Loucy (cell line): ENCODE data around the gene BRSK2.

Experiments
- H2AFZ ChIP-seq: fragments of 200-600 bp; sonication (generic); 2 replicates; pipeline ENCODE4 v1.6.0; 2016; ENCODE audit warnings: antibody characterized with exemption, mild to moderate bottlenecking, low read length, moderate library complexity
- H3F3A ChIP-seq: fragments of 200-600 bp; 2 replicates; pipeline ENCODE4 v1.6.0; 2016; ENCODE audit warnings: antibody characterized with exemption, low read depth, mild to moderate bottlenecking
- H3K27me3 ChIP-seq: fragments of 200-600 bp; sonication (generic); 2 replicates; pipeline ENCODE4 v1.6.1; 2014; ENCODE audit warnings: low read length, mild to moderate bottlenecking; ENCODE audit not compliant: insufficient read depth, poor library complexity, severe bottlenecking
- H3K36me3 ChIP-seq: fragments of 200-600 bp; sonication (generic); 2 replicates; pipeline ENCODE4 v1.6.1; 2016; ENCODE audit warnings: low read length; ENCODE audit not compliant: insufficient read depth
- H3K4me1 ChIP-seq: fragments of 200-600 bp; sonication (generic); 2 replicates; pipeline ENCODE4 v1.5.1; 2014; ENCODE audit warnings: low read length, mild to moderate bottlenecking; ENCODE audit not compliant: insufficient read depth, poor library complexity, severe bottlenecking
- H3K4me2 ChIP-seq: fragments of 200-600 bp; sonication (generic); 2 replicates; pipeline ENCODE4 v1.6.0; 2014; ENCODE audit warnings: antibody characterized with exemption, low read length, low read depth, mild to moderate bottlenecking; ENCODE audit not compliant: poor library complexity, severe bottlenecking
- H3K4me3 ChIP-seq: fragments of 200-600 bp; sonication (generic); 2 replicates; pipeline ENCODE4 v1.5.1; 2014; ENCODE audit warnings: low read length, mild to moderate bottlenecking, mixed read lengths; ENCODE audit not compliant: poor library complexity, severe bottlenecking
- H3K79me2 ChIP-seq: fragments of 200-600 bp; sonication (generic); 2 replicates; pipeline ENCODE4 v1.6.1; 2014; ENCODE audit warnings: low read length; ENCODE audit not compliant: insufficient read depth
- H3K9ac ChIP-seq: fragments of 200-600 bp; sonication (generic); 2 replicates; pipeline ENCODE4 v1.6.0; 2014; ENCODE audit warnings: mild to moderate bottlenecking, low read depth, low read length, moderate library complexity; ENCODE audit not compliant: poor library complexity, severe bottlenecking
- H3K9me2 ChIP-seq: fragments of 200-600 bp; sonication (generic); replicated peaks from 2 replicates; pipeline ENCODE4 v1.6.1; 2016; ENCODE audit warnings: low read depth, low read length, mixed read lengths
- H3K9me3 ChIP-seq: fragments of 200-600 bp; sonication (generic); 2 replicates; pipeline ENCODE4 v1.6.1; 2014; ENCODE audit warnings: mild to moderate bottlenecking, antibody characterized with exemption, low read length, low read depth; ENCODE audit not compliant: insufficient read depth
- H4K20me1 ChIP-seq: fragments of 200-600 bp; sonication (generic); 2 replicates; pipeline ENCODE4 v1.6.0; 2014; ENCODE audit warnings: antibody characterized with exemption, low read length, mild to moderate bottlenecking; ENCODE audit not compliant: insufficient read depth, poor library complexity, severe bottlenecking
- EZH2phosphoT487 ChIP-seq: fragments of 200-600 bp; IDR thresholded peaks from 2 replicates; pipeline ENCODE4 v1.6.1; 2018; ENCODE audit warnings: antibody characterized with exemption, mild to moderate bottlenecking, moderate library complexity, borderline replicate concordance
- TF ChIP-seq, protein P1 (sequence below): fragments of 200-600 bp; sonication (generic); conservative IDR thresholded peaks from 2 replicates; pipeline ENCODE4 v1.5.1; 2014; ENCODE audit warnings: mild to moderate bottlenecking, antibody characterized with exemption, low read length

The BRSK2 gene

DNA sequence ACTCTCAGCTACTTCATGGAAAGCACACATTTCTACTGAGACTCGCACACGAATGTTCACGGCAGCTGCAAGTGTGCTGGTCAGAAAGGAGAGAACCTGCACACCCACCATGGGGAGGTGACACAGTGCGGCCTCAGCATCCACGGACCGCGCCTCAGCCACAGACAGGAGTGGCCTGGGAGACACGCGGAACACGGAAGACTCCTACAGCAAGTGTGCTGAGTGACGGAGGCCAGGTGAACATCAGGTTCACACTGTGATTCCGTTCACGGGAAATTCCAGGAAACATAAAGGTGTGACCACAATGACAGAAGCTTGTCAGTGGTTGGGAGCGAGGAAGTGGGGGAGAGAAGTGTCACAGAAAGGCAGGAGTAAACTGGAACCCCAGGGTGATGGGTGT is 110.2 kb downstream of the BRSK2 start:
- no peaks in the 10 kb centered on the region for H3K9me3 ChIP-seq
- H3K4me2 ChIP-seq, result no peak overlapping the region

DNA sequence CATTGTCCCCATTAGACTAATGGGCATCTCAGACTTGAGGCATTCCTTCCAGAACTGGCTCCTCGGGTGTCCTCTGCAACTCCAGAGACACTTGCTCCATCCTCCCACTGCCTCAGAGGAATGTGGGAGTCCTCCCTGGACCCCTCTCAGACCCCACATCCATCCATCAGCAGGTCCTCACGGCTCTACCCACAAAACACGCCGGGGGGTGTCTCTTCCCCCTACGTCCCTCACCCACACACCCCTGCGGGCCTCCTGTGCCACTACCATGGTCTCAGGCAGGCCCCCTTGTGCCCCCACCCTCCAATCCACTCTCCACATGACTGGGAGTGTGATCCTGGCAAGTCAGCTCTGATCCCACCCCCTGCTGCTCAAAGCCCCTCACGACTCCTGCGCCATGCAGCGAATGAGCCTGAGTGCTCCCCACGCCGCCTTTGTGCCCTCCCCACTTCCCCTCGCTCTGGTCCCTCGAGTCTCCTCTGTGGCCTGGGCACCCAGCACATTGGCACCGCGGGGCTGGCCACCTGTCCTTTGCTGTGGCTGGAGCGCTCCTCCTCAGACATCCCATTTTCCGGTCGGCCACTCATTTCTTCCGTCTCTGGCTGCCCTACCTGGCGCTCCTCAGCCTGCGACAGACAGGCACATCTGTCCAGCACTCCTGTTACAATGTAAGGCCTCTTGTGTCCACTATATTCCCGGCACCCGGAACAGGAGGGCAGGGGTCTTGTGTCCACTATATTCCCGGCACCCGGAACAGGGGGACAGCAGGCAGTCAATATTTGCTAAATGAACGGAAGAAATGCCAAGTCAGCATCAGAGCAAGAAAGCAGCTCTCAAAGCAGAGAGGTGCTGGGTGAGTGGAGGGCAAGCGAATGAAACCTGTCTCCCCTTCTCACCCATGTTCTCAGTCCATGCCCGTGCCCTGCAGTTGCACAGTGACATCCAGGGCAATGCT is 111.0 kb downstream of the BRSK2 start:
- H3K4me3 ChIP-seq, result no peak overlapping the region
- no peaks in the 10 kb centered on the region for H3K9me3 ChIP-seq
- no peaks in the 10 kb centered on the region for H3F3A ChIP-seq
- no peaks in the 10 kb centered on the region for H3K27me3 ChIP-seq
- H3K36me3 ChIP-seq, result no peaks in the 10 kb centered on the region
- H2AFZ ChIP-seq, result no peak overlapping the region
- no peaks in the 10 kb centered on the region for H3K9me2 ChIP-seq
- H4K20me1 ChIP-seq, result peaks cover 4% of the 10 kb centered on the region
- no peaks in the 10 kb centered on the region for H3K4me1 ChIP-seq
- no peak overlapping the region for H3K4me2 ChIP-seq
- no peak for TF ChIP-seq EZH2phosphoT487
- TF ChIP-seq, protein P1, sequence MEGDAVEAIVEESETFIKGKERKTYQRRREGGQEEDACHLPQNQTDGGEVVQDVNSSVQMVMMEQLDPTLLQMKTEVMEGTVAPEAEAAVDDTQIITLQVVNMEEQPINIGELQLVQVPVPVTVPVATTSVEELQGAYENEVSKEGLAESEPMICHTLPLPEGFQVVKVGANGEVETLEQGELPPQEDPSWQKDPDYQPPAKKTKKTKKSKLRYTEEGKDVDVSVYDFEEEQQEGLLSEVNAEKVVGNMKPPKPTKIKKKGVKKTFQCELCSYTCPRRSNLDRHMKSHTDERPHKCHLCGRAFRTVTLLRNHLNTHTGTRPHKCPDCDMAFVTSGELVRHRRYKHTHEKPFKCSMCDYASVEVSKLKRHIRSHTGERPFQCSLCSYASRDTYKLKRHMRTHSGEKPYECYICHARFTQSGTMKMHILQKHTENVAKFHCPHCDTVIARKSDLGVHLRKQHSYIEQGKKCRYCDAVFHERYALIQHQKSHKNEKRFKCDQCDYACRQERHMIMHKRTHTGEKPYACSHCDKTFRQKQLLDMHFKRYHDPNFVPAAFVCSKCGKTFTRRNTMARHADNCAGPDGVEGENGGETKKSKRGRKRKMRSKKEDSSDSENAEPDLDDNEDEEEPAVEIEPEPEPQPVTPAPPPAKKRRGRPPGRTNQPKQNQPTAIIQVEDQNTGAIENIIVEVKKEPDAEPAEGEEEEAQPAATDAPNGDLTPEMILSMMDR, result no peak
- H3K9ac ChIP-seq, result no peak overlapping the region
- peaks cover 75% of the 10 kb centered on the region; the same call in 1 of the 2 replicates for H3K79me2 ChIP-seq

More for the DNA sequence above, 110.2 kb downstream of the BRSK2 start:
- H3F3A ChIP-seq, result no peaks in the 10 kb centered on the region
- no peaks in the 10 kb centered on the region for H3K36me3 ChIP-seq
- H3K9me2 ChIP-seq, result no peaks in the 10 kb centered on the region
- peaks cover 4% of the 10 kb centered on the region for H4K20me1 ChIP-seq
- H3K4me3 ChIP-seq, result no peak overlapping the region
- H2AFZ ChIP-seq, result no peak overlapping the region
- H3K79me2 ChIP-seq, result peaks cover 75% of the 10 kb centered on the region; the same call in 1 of the 2 replicates
- H3K9ac ChIP-seq, result no peak overlapping the region
- no peak for TF ChIP-seq EZH2phosphoT487
- TF ChIP-seq, protein P1, result no peak
- no peaks in the 10 kb centered on the region for H3K4me1 ChIP-seq
- no peaks in the 10 kb centered on the region for H3K27me3 ChIP-seq

DNA sequence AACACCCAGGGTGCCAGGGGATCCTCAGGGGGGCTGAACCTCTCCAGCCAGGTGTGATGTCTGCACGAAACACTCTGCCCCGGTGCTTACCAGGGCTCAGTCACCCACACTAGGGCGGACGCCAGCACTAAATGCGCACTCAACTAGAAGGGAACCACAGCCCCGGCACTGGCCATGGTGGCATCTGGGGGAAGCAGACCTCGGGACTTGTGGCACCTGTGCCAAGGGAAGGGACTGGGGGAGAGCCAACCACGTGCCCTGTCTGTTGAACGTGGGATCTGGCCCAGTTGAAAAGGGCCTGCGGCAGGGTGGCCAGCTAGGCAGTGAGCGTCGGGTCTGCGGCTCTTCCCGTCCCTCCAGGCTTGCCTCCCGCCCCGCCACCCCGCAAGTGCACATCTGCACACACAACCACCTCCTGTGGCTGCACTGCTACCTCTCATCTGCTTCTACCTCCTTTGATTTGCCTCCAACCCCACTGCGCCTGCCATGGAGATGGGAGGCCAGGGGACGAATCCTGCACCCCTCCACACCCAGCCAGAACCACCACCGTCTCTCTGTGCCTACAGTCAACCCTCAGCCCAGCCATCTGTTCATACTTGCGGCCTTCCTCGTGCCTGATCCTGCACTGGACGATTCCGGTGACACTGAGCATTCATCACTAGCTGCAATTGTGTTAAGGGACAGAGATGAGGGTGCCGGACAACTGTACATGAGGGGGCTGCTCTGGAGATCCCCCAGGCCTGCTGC is 111.9 kb downstream of the BRSK2 start:
- H3K9me2 ChIP-seq, result no peaks in the 10 kb centered on the region
- H3K27me3 ChIP-seq, result no peaks in the 10 kb centered on the region
- peaks cover 4% of the 10 kb centered on the region for H4K20me1 ChIP-seq
- H3K9me3 ChIP-seq, result no peaks in the 10 kb centered on the region
- H3K9ac ChIP-seq, result no peak overlapping the region
- H2AFZ ChIP-seq, result no peak overlapping the region
- H3K4me2 ChIP-seq, result no peak overlapping the region
- H3K36me3 ChIP-seq, result no peaks in the 10 kb centered on the region
- no peak overlapping the region for H3K4me3 ChIP-seq
- no peaks in the 10 kb centered on the region for H3K4me1 ChIP-seq
- peaks cover 72% of the 10 kb centered on the region; the same call in 1 of the 2 replicates for H3K79me2 ChIP-seq
- no peak for TF ChIP-seq EZH2phosphoT487
- TF ChIP-seq, protein P1, result no peak
- no peaks in the 10 kb centered on the region for H3F3A ChIP-seq
